Karpas-422 (cell line): Measurements from ENCODE around the gene HAPSTR1. TPM values are rescaled to one million over a fixed set of nuclear protein-coding genes. Genes with fewer than 3 reads are reported as not detected.
A peak's percentile ranks its signal among the peaks of the same experiment; 100 is the strongest.

Experiments
- DNase-seq: peaks from one replicate; pipeline ENCODE4 v3.0.0-alpha.2; 2015
- H2AFZ ChIP-seq: fragments of 200-600 bp; sonication (generic); 2 replicates; pipeline ENCODE4 v1.6.1; 2014; ENCODE audit warnings: antibody characterized with exemption, low read length, mixed read lengths
- H3K27ac ChIP-seq: fragments of 200-600 bp; sonication (generic); 2 replicates; pipeline ENCODE4 v1.5.1; 2014; ENCODE audit warnings: mild to moderate bottlenecking, low read length, moderate library complexity
- H3K27me3 ChIP-seq: fragments of 200-600 bp; sonication (generic); 2 replicates; pipeline ENCODE4 v1.6.1; 2014; ENCODE audit warnings: low read length, mixed read lengths
- H3K36me3 ChIP-seq: fragments of 200-600 bp; sonication (generic); 2 replicates; pipeline ENCODE4 v1.6.1; 2014; ENCODE audit warnings: low read length, mixed read lengths; ENCODE audit not compliant: insufficient read depth
- H3K4me1 ChIP-seq: fragments of 200-600 bp; sonication (generic); 2 replicates; pipeline ENCODE4 v1.6.1; 2014; ENCODE audit warnings: mild to moderate bottlenecking, low read length, mixed read lengths
- H3K4me2 ChIP-seq: fragments of 200-600 bp; sonication (generic); 2 replicates; pipeline ENCODE4 v1.6.1; 2014; ENCODE audit warnings: low read length, low read depth, mild to moderate bottlenecking; ENCODE audit not compliant: poor library complexity, severe bottlenecking
- H3K4me3 ChIP-seq: fragments of 200-600 bp; sonication (generic); 2 replicates; pipeline ENCODE4 v1.5.1; 2014; ENCODE audit warnings: mild to moderate bottlenecking, antibody characterized with exemption, low read length, mixed read lengths
- H3K79me2 ChIP-seq: fragments of 200-600 bp; sonication (generic); 2 replicates; pipeline ENCODE4 v1.6.1; 2014; ENCODE audit warnings: mild to moderate bottlenecking, low read length, mixed read lengths
- H3K9ac ChIP-seq: fragments of 200-600 bp; sonication (generic); 2 replicates; pipeline ENCODE4 v1.6.0; 2014; ENCODE audit warnings: low read length
- H3K9me2 ChIP-seq: fragments of 200-600 bp; sonication (generic), shearing (Covaris generic); replicated peaks from 2 replicates; pipeline ENCODE4 v1.6.0; 2014; ENCODE audit warnings: mild to moderate bottlenecking, low read length, moderate library complexity; ENCODE audit not compliant: insufficient read depth
- H3K9me3 ChIP-seq: fragments of 300-700, 200-600 bp; sonication (generic); 2 replicates; pipeline ENCODE4 v1.6.1; 2014; ENCODE audit warnings: low read length, mixed read lengths
- H4K20me1 ChIP-seq: fragments of 200-600 bp; sonication (generic); 2 replicates; pipeline ENCODE4 v1.6.1; 2014; ENCODE audit warnings: mild to moderate bottlenecking, antibody characterized with exemption, low read length, low read depth; ENCODE audit not compliant: insufficient read depth
- total RNA-seq: library from RNA; depleted of rRNA; stranded (reverse); fragments of >200 nt; shearing (Covaris generic); gene quantifications from 2 replicates; pipeline ENCODE4 v1.2.3, GENCODE V29; 2014; ENCODE audit warnings: low replicate concordance

Gene HAPSTR1
- total RNA-seq, 1 experiment from 2014 or later: 51.2 TPM

- no peak for DNase-seq
- Histone ChIP-seq H2AFZ (no peak overlapping the region), H3K4me3 (no peak overlapping the region), H3K9me2 (no peaks in the 10 kb centered on the region), H3K9ac (no peak overlapping the region), H3K4me1 (peaks cover 5% of the 10 kb centered on the region; the same call in 1 of the 2 replicates), H3K27ac (no peak overlapping the region), H3K9me3 (no peaks in the 10 kb centered on the region), H3K36me3 (no peaks in the 10 kb centered on the region), H3K79me2 (no peaks in the 10 kb centered on the region), H4K20me1 (no peaks in the 10 kb centered on the region), H3K4me2 (no peak overlapping the region), H3K27me3 (no peaks in the 10 kb centered on the region)
Measured at GRCh38 chr16:9049241-9049640, 42.2 kb upstream of the HAPSTR1 start.

- no peaks in the 10 kb centered on the region for H3K36me3 ChIP-seq
- H3K9me3 ChIP-seq: no peaks in the 10 kb centered on the region
- no peak overlapping the region for H3K27ac ChIP-seq
- peak; percentile 78 for DNase-seq
- H3K4me1 ChIP-seq: peaks cover 5% of the 10 kb centered on the region; the same call in 1 of the 2 replicates
- no peak overlapping the region for H3K9ac ChIP-seq
- H2AFZ ChIP-seq: no peak overlapping the region
- no peaks in the 10 kb centered on the region for H3K79me2 ChIP-seq
- H3K4me3 ChIP-seq: no peak overlapping the region
- no peaks in the 10 kb centered on the region for H4K20me1 ChIP-seq
- no peaks in the 10 kb centered on the region for H3K9me2 ChIP-seq
- H3K27me3 ChIP-seq: no peaks in the 10 kb centered on the region
- H3K4me2 ChIP-seq: no peak overlapping the region
Measured at GRCh38 chr16:9050102-9050830, 41.2 kb upstream of the HAPSTR1 start.

DNA sequence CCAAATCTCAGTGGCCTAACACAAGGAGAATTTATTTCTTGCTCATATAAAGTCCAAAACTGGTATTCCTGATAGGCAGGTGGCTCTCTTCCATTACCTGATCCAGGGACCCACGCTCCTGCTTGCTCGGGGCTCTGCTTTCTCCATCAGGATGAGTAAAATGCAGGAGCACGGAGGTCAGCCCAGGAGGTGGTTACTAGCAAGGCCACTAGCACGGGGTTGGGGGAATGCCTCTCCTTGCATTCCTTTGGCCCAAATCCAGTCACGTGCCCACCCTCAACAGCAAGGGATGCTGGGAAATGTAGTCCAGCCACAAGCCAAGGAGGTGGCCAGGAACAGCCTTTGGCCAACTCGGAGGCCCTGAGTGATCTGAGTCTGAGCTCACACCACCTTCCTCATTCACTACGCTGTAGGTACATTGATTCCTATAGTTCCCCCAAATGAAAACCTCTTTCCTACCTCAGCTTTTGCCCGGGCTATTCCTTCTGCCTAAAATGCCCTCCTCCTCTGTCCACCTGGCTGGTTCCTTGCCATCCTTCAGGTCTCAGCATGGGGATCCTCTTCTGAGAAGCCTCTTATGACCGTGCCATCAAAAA lies 38.3 kb upstream of the HAPSTR1 start:
- H3K27ac ChIP-seq: no peak overlapping the region
- H3K36me3 ChIP-seq: no peaks in the 10 kb centered on the region
- H3K4me2 ChIP-seq: no peak overlapping the region
- no peak overlapping the region for H2AFZ ChIP-seq
- peaks cover 1% of the 10 kb centered on the region; the same call in 1 of the 2 replicates for H3K4me1 ChIP-seq
- H3K9me2 ChIP-seq: no peaks in the 10 kb centered on the region
- H3K9me3 ChIP-seq: no peaks in the 10 kb centered on the region
- no peaks in the 10 kb centered on the region for H4K20me1 ChIP-seq
- no peaks in the 10 kb centered on the region for H3K27me3 ChIP-seq
- H3K4me3 ChIP-seq: no peak overlapping the region
- H3K79me2 ChIP-seq: no peaks in the 10 kb centered on the region
- peak; percentile 65 for DNase-seq
- no peak overlapping the region for H3K9ac ChIP-seq

- no peak overlapping the region for H3K4me3 ChIP-seq
- no peaks in the 10 kb centered on the region for H3K9me3 ChIP-seq
- no peaks in the 10 kb centered on the region for H3K4me1 ChIP-seq
- H3K9ac ChIP-seq: no peak overlapping the region
- H3K27ac ChIP-seq: no peak overlapping the region
- no peaks in the 10 kb centered on the region for H3K36me3 ChIP-seq
- H2AFZ ChIP-seq: no peak overlapping the region
- no peaks in the 10 kb centered on the region for H4K20me1 ChIP-seq
- H3K27me3 ChIP-seq: no peaks in the 10 kb centered on the region
- H3K4me2 ChIP-seq: no peak overlapping the region
- H3K9me2 ChIP-seq: no peaks in the 10 kb centered on the region
- no peaks in the 10 kb centered on the region for H3K79me2 ChIP-seq
- no peak for DNase-seq
Measured at GRCh38 chr16:9054460-9054859, 37.0 kb upstream of the HAPSTR1 start.

- H3K9ac ChIP-seq: no peak overlapping the region
- H2AFZ ChIP-seq: no peak overlapping the region
- H3K36me3 ChIP-seq: no peaks in the 10 kb centered on the region
- no peaks in the 10 kb centered on the region for H3K4me1 ChIP-seq
- no peak overlapping the region for H3K4me3 ChIP-seq
- no peak for DNase-seq
- no peaks in the 10 kb centered on the region for H3K79me2 ChIP-seq
- H3K9me3 ChIP-seq: no peaks in the 10 kb centered on the region
- no peaks in the 10 kb centered on the region for H4K20me1 ChIP-seq
- no peak overlapping the region for H3K4me2 ChIP-seq
- no peaks in the 10 kb centered on the region for H3K27me3 ChIP-seq
- no peak overlapping the region for H3K27ac ChIP-seq
- H3K9me2 ChIP-seq: no peaks in the 10 kb centered on the region
Measured at GRCh38 chr16:9055115-9055514, 36.3 kb upstream of the HAPSTR1 start.

- Histone ChIP-seq H4K20me1 (no peaks in the 10 kb centered on the region), H3K27ac (no peak overlapping the region), H3K79me2 (no peaks in the 10 kb centered on the region), H3K9me3 (no peaks in the 10 kb centered on the region), H3K9ac (no peak overlapping the region), H3K9me2 (no peaks in the 10 kb centered on the region), H2AFZ (no peak overlapping the region), H3K4me1 (no peaks in the 10 kb centered on the region), H3K27me3 (no peaks in the 10 kb centered on the region), H3K4me3 (no peak overlapping the region), H3K4me2 (no peak overlapping the region), H3K36me3 (no peaks in the 10 kb centered on the region)
- no peak for DNase-seq
Measured at GRCh38 chr16:9055661-9056060, 35.8 kb upstream of the HAPSTR1 start.

GRCh38 chr16:9056061-9056460 lies 35.4 kb upstream of the HAPSTR1 start:
- Histone ChIP-seq H3K79me2 (no peaks in the 10 kb centered on the region), H3K27ac (no peak overlapping the region), H4K20me1 (no peaks in the 10 kb centered on the region), H2AFZ (no peak overlapping the region), H3K27me3 (no peaks in the 10 kb centered on the region), H3K4me3 (no peak overlapping the region), H3K4me2 (no peak overlapping the region), H3K9me3 (no peaks in the 10 kb centered on the region), H3K4me1 (no peaks in the 10 kb centered on the region), H3K9ac (no peak overlapping the region), H3K9me2 (no peaks in the 10 kb centered on the region), H3K36me3 (no peaks in the 10 kb centered on the region)
- no peak for DNase-seq

DNA sequence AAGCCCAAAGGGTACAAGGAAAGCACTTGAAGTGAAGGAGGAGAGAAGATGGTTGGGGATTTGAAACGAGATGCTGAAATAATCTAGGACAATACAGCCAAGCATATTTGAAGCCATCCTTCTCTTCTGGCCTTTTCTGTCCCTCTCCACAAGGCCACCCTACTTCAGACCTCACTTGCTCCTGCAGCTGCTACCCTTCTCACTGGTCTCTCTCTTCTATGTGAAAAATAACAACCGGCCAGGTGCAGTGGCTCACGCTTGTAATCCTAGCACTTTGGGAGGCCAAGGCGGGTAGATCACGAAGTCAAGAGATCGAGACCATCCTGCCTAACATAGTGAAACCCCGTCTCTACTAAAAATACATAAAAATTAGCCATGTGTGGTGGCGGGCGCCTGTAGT lies 33.2 kb upstream of the HAPSTR1 start:
- no peak for DNase-seq
- H3K9me3 ChIP-seq: no peaks in the 10 kb centered on the region
- H2AFZ ChIP-seq: no peak overlapping the region
- no peak overlapping the region for H3K4me3 ChIP-seq
- H3K27me3 ChIP-seq: no peaks in the 10 kb centered on the region
- no peaks in the 10 kb centered on the region for H3K36me3 ChIP-seq
- peaks cover 9% of the 10 kb centered on the region for H3K4me1 ChIP-seq
- no peak overlapping the region for H3K9ac ChIP-seq
- H3K9me2 ChIP-seq: no peaks in the 10 kb centered on the region
- no peaks in the 10 kb centered on the region for H4K20me1 ChIP-seq
- no peak overlapping the region for H3K4me2 ChIP-seq
- H3K27ac ChIP-seq: no peak overlapping the region
- no peaks in the 10 kb centered on the region for H3K79me2 ChIP-seq
